Suppressor macrophage treated with lipopolysaccharide for 4 hours (primary cell): Measurements from ENCODE around the gene ELP4.
"Not testable (repeated sequence)": the region's sequence is repeated elsewhere in the genome, so short reads cannot be mapped to it uniquely, and the experiment has no call there.

Experiments used
- DNase-seq: peaks from one replicate; pipeline ENCODE4 v3.0.0-alpha.2; 2020

The ELP4 gene, protein sequence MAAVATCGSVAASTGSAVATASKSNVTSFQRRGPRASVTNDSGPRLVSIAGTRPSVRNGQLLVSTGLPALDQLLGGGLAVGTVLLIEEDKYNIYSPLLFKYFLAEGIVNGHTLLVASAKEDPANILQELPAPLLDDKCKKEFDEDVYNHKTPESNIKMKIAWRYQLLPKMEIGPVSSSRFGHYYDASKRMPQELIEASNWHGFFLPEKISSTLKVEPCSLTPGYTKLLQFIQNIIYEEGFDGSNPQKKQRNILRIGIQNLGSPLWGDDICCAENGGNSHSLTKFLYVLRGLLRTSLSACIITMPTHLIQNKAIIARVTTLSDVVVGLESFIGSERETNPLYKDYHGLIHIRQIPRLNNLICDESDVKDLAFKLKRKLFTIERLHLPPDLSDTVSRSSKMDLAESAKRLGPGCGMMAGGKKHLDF

GRCh38 chr11:31509429-31510345 is at the start of gene ELP4, which contains the start of gene IMMP1L:
TSS of gene ELP4 (plus strand) at chr11:31509767. CDS start at chr11:31509785, 18 bp downstream.
TSS of gene IMMP1L (minus strand) at chr11:31509622. CDS start at chr11:31463276, 46,346 bp downstream.
- DNase-seq: peak; percentile 98

GRCh38 chr11:31464436-31464835 is 45.1 kb upstream of the ELP4 start:
- no peak for DNase-seq

- no peak for DNase-seq
Measured at GRCh38 chr11:31474083-31474482, 35.5 kb upstream of the ELP4 start.

GRCh38 chr11:31477528-31478222 is 31.9 kb upstream of the ELP4 start:
- no peak for DNase-seq

GRCh38 chr11:31478223-31478590 is 31.4 kb upstream of the ELP4 start:
- DNase-seq: no peak

GRCh38 chr11:31479066-31479465 is 30.5 kb upstream of the ELP4 start:
- no peak for DNase-seq

GRCh38 chr11:31480930-31481329 is 28.6 kb upstream of the ELP4 start:
- no peak for DNase-seq

- DNase-seq: no peak
Measured at GRCh38 chr11:31484497-31484896, 25.1 kb upstream of the ELP4 start.

DNA sequence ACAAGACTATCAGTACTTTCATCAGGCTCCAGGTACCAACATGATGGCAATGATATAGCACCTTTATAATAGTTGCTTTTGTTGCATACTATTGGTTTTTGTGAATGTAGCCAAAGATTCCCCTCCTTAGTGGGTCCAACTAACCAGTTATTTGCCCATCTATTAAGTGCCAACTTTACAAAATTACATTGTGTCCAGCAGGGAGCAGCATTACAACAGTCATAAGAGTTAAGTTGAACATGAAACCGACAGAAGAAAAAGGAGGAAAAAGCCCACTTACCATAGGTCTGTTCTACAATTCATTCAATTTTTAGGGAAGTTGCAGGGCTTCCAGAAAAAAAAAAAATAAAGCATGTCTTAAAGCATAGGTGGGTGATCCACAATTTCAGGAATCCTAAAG is 21.7 kb upstream of the ELP4 start:
- peak; percentile 59 for DNase-seq

- DNase-seq: no peak
Measured at GRCh38 chr11:31492320-31492913, 17.1 kb upstream of the ELP4 start.

DNA sequence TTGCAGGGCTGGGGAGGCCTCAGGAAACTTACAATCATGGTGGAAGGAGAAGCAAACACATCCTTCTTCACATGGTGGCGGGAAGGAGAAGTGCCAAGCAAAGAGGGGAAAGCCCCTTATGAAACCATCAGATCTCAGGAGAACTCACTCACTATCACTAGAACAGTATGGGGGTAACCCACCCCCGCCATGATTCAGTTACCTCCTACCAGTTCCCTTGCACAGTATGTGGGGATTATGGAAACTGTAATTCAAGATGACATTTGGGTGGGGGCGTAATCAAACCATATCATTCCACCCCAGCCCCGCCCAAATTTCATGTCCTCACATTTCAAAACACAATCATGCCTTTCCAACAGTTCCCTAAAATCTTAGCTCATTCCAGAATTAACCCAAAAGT is 16.3 kb upstream of the ELP4 start:
- no peak for DNase-seq

DNA sequence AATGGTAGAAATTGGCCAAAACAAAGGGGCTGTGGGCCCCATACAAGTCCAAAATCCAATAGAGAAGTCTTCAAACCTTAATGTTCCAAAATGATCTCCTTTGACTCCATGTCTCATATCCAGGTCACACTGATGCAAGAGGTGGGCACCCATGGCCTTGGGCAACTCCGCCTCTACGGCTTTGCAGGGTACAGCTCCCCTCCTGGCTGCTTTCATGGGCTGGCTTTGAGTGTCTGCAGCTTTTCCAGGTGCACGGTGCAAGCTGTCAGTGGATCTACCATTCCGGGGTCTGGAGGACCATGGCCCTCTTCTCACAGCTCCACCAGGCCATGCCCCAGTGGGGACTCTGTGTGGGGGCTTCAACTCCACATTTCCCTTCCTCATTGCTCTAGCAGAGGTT is 15.8 kb upstream of the ELP4 start:
- not testable (repeated sequence) for DNase-seq

DNA sequence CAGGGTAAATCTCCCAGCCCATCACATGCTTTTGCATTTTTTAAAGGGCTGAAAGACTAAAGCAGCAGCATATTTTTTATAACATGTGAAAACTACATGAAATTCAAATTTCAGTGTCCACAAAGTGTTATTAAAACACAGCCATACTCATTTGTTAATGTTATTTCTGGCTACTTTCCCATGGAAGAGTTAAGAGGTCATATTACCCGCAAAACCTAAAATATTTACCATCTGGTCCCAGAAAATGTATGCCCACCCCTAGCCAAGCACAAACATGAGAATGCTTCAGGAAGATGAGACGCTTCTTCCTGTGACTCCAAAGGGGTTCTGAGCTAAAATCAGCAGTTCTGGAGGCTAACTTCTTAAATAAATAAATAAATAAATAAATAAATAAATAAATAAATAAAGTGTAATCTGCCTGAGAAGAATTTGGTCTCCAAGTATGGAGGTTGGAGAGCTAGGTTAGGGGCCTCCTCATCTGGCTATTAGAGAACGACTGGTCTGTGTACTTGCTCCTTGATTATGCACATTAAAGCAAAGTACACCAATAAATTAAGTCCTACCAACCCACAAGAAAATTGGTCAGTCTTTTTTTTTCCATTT is 9.9 kb upstream of the ELP4 start:
- no peak for DNase-seq

DNA sequence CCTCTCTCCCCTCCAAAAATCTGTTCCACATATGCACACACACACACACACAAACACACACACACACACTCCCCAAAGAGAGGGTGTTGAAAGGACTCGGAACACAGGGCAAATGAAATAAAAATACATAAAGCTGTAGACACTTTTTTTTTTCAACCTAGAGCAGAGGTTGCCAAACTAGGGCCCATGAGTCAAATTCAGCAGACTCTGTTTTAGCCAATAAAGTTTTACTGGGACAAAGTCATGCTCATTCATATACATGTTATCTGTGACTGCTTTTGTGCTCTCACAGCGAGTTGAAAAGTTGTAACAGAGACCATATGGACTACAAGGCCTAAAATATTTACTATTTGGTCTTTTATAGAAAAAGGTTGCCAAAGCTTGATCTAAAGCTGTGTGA is 9.0 kb upstream of the ELP4 start:
- DNase-seq: no peak

DNA sequence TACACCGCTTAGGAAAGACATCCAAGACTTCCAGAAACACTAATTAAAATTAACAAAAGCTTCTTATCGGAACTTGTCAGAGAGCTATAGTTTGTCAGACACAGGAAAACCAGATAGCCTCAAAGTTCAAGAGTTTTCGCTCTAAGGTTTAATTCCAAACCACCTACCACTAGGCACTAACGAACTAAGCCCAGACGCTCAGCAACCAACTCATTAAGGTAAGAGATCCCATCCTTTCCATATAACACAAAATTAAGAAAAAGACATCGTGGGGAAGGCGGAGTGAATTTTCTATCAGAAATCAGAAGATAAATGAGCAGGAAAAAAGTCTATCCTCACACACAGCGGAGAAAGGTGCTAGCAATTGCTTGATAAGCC is 527 bp upstream of the ELP4 start:
- DNase-seq: no peak

- DNase-seq: no peak
Measured at GRCh38 chr11:31512117-31512516, 2.5 kb downstream of the ELP4 start.

DNA sequence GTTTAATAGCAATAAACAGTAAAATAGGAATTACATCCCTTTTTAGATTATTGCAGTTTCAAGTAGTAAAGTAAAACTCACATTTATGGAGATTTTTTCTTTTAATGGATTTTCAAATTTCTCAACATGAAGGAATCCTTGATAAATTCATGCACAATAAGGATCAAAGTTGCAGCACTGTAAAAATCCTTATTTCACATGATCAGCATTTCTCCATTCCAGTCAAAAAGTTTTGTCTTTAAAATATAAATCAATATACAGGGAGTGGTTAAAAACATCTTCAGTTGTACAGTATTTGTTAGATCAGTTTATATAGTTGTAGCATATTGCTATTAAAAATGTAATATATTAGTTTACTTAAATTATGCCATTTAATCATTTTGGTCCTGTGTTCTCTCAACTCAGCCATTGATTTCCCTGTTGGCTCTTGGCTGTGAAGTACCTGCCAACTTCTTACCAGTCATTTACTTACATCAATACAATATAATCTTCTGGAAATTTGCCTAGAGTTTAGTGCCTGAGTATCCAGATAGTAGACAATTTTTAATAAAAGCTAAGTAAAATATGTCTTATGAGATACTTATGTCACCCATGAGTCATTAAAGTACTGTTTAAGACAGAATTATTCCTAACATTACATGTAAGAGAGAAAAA is 12.1 kb downstream of the ELP4 start:
- DNase-seq: no peak

DNA sequence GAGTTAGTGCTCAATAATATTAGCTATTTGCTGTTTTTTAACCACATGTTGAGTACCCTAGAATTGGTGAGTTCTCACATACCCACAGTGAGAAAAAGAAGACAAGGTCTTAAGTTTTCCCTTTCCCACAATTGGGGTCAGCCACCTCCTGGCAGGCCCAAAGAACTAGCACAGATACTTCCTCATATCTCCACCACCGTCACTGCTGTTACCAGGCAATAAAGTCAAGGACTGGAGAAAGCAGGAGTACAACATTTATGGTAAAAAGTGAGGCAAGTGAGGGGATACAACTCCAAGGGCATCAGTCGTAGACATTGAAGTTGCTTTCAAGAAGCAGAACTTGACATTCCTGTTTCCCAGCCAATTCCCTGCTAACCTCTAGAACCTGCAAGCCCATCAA is 19.6 kb downstream of the ELP4 start:
- DNase-seq: no peak

DNA sequence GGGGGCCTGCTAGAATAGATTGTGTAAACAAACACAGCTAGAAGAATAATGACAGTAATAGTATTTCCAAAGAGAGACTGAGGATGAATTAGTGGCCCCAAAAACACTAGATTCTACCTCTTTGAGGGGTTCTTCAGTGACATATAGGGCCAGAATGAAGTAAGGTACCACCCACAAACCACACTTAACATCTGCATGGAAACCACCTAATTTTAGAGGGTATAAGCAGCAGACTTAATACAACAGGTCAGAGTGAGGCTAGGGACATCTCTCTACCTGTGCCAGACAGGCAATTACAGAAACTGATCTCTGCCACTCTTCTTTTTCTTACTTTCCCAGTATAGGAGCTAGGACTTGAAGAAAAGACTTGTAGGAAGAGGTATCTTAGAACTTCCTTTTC is 20.1 kb downstream of the ELP4 start:
- DNase-seq: no peak

DNA sequence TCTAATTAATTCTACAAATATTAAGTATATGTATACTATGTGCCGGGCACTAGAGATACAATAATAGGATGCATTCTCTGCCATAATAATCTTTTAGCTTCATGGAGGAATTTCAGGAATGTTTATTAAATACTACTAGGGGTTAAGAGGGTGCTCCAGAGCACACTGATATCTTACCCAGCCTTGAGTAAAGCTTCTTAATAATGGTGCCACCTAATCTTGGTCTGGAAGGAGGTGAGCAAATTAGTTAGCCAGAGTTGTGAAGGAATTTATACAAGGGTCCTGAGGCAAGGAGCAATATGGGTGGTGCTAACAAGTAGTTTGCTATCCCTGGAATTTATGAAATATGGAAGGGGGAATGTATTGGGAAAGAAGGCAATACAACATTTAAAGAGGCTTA is 21.7 kb downstream of the ELP4 start:
- no peak for DNase-seq

DNA sequence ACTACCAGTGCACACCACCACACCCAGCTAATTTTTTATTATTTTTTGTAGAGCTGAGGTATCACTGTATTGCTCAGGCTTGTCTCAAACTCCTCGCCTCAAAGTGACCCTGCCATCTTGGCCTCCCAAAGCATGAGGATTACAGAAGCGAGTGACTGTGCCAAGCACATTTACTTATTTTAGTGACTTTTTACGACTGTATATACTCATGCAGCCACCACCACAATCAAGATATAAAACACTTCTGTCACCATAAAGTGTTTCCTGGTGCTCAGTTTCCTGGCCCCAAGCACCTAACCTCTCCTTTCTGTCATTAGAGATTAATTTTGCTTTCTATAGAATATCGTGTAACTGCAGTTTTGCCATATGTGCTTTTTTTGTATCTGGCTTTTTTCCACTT is 25.9 kb downstream of the ELP4 start:
- no peak for DNase-seq

- DNase-seq: no peak
Measured at GRCh38 chr11:31542862-31543261, 33.3 kb downstream of the ELP4 start.
